ENCODE measurements around the gene CBX2. TPM values are rescaled to one million over a fixed set of nuclear protein-coding genes. Genes with fewer than 3 reads are reported as not detected.

The CBX2 gene
- total and polyA plus RNA-seq, 8 donors, result 1.1 to 3.2 (median 2.5) TPM

DNA sequence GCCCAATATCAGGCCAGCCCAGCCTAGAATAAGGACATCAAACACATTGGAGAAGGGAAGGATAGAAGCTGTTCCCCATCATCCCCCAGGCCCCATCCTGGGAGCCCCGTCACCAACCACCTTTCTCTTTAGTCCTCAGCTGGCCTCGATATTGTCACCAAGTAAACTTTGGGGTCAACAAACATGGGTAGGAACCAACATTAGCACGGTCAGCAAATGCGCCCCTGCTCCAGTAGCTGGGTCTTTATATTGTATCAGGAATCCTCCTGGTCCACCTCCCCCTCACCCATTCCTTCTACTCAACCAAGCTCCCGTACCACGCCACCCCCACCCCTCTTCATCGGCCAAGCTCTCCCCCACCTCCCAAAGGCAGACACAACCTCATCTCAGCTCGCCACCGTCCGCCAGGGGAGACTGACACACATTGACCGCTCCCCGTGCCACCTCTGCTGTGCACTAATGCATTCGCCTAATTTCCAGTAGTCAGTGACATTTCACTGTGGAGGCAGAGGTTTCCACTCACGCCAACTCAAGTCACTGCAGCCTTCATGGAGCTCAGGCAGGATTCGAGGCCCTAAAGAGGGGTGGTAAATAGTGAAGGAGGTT, 20.7 kb upstream of the CBX2 start:
- DNase-seq (peak in 1 of 6 donors; percentile 9), FAIRE-seq (no peak), ATAC-seq (no peak)
- H3K27me3 ChIP-seq, result no peaks in the 10 kb centered on the region
- H3K9me3 ChIP-seq, result no peaks in the 10 kb centered on the region
- H3K36me3 ChIP-seq, result no peaks in the 10 kb centered on the region
- TF ChIP-seq, protein P1, sequence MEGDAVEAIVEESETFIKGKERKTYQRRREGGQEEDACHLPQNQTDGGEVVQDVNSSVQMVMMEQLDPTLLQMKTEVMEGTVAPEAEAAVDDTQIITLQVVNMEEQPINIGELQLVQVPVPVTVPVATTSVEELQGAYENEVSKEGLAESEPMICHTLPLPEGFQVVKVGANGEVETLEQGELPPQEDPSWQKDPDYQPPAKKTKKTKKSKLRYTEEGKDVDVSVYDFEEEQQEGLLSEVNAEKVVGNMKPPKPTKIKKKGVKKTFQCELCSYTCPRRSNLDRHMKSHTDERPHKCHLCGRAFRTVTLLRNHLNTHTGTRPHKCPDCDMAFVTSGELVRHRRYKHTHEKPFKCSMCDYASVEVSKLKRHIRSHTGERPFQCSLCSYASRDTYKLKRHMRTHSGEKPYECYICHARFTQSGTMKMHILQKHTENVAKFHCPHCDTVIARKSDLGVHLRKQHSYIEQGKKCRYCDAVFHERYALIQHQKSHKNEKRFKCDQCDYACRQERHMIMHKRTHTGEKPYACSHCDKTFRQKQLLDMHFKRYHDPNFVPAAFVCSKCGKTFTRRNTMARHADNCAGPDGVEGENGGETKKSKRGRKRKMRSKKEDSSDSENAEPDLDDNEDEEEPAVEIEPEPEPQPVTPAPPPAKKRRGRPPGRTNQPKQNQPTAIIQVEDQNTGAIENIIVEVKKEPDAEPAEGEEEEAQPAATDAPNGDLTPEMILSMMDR (IDR thresholded peaks at IDR 0.05), result no peak
- WGBS, 2 donors, result 86 to 95% methylated on average over 15 of the region's 15 CpGs
- no peak overlapping the region for H3K4me3 ChIP-seq
- intact Hi-C loops (cut with DNase I), result no loop called here
- no peaks in the 10 kb centered on the region for H3K4me1 ChIP-seq
- no peak overlapping the region for H3K27ac ChIP-seq

DNA sequence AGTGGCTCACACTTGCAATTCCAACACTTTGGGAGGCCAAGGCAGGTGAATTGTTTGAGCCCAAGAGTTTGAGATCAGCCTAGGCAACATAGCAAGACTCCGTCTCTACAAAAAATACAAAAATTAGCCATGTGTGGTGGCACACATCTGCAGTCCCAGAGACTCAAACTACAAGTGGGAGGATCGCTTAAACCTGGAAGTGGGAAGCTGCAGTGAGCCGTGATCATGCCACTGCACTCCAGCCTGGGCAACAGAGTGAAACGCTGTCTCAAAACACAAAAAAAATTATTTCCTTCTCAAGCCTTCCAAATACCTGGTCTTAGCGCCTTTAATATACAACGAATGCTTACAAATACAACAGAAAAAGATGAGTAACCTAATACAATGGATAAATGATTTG, 19.7 kb upstream of the CBX2 start:
- intact Hi-C loops (cut with DNase I), result no loop called here
- WGBS, 2 donors, result 86 to 89% methylated on average over 6 of the region's 6 CpGs
- FAIRE-seq (no peak), ATAC-seq (no peak), DNase-seq (peak in 1 of 6 donors; percentile 2)
- no peak overlapping the region for H3K27ac ChIP-seq
- no peaks in the 10 kb centered on the region for H3K4me1 ChIP-seq
- no peaks in the 10 kb centered on the region for H3K9me3 ChIP-seq
- H3K4me3 ChIP-seq, result no peak overlapping the region
- TF ChIP-seq, protein P1 (IDR thresholded peaks at IDR 0.05), result no peak
- H3K36me3 ChIP-seq, result no peaks in the 10 kb centered on the region
- H3K27me3 ChIP-seq, result no peaks in the 10 kb centered on the region

DNA sequence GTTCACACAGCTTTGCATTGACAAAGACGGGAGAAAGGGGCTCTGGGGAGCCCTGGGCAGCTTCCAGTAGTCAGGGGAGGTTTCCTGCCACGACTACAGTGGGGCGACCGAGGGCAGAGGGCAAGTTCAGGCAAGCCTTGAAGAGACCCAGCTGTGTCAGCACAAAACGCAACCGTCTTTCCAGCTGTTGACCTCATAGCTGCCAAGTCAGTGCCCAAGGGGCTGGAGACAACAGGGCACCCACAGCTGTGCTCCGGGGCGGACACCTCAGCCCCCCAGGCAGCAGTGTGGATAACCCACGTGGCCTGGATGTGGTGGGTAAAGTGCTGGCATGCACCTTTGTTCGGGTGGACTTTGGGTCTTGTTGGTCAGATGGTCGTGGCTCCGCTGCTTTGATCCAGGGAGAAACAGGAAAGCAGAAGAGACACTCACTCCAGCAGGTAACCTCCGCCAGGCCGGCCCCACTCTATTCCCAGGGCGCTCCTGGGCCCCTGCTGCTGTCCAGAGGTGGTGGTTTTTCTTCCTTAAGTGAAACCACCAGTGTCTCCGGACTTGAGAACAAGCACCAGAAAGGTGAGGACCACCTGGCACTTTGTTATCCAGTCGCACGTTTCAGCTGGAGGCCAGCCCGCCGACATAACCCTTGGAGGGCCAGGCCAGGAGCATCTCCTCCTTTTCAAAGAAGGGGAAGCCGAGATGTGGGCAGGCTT, 17.6 kb upstream of the CBX2 start:
- H3K27me3 ChIP-seq, result no peaks in the 10 kb centered on the region
- H3K9me3 ChIP-seq, result no peaks in the 10 kb centered on the region
- no peaks in the 10 kb centered on the region for H3K36me3 ChIP-seq
- FAIRE-seq (no peak), DNase-seq (peak in 1 of 6 donors; percentile 37), ATAC-seq (no peak)
- no peak overlapping the region for H3K4me3 ChIP-seq
- WGBS, 2 donors, result 77 to 87% methylated on average over 21 of the region's 21 CpGs
- no peak overlapping the region for H3K27ac ChIP-seq
- intact Hi-C loops (cut with DNase I), result no loop called here
- TF ChIP-seq, protein P1 (IDR thresholded peaks at IDR 0.05), result no peak
- no peaks in the 10 kb centered on the region for H3K4me1 ChIP-seq

DNA sequence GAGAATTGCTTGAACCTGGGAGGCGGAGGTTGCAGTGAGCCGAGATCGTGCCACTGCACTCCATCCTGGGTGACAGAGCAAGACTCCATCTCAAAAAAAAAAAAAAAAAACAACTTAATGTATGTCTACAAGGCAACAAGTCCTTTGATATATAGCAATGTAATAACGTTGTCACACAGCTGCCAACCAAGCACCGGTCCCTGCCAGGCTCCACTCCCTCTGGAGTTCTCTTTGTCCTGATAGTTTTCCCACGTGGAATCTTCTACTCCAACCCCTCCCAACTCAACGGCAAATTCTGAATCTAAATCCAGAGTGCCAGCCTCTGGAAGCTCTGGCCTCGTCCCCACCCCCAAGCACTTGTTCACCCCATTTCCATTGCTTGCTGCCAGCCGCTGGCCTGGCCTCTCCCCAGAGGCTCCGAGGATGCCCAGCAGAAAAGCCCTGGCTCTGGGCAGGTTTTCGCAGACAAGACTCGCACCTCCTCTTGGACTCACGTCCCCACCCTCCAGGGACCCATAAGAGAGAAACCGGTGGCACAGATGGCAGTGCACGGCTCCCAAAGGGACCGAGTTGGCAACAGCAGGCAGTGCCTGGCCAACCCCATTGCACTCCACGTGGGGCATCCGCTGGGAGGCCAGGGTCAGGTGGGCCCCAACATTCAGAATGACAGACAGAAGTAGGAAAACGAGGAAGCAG, 15.9 kb upstream of the CBX2 start:
- H3K36me3 ChIP-seq, result no peaks in the 10 kb centered on the region
- no peak for ATAC-seq
- intact Hi-C loops (cut with DNase I), result no loop called here
- no peaks in the 10 kb centered on the region for H3K9me3 ChIP-seq
- H3K27me3 ChIP-seq, result no peaks in the 10 kb centered on the region
- WGBS, 2 donors, result 69 to 72% methylated on average over 16 to 19 of the region's 19 CpGs
- no peak overlapping the region for H3K27ac ChIP-seq
- H3K4me1 ChIP-seq, result no peaks in the 10 kb centered on the region
- no peak overlapping the region for H3K4me3 ChIP-seq
- DNase-seq, result peak in 1 of 6 donors; percentile 33
- TF ChIP-seq, protein P1 (IDR thresholded peaks at IDR 0.05), result no peak
- no peak for FAIRE-seq

Measured in pancreas (tissue), 10 donors.